OCI-LY3 (cell line): ENCODE results near the gene DNAJC15.

Experiments used
- H2AFZ ChIP-seq: fragments of 200-600, 300-600 bp; shearing (Covaris generic); 2 replicates; pipeline ENCODE4 v1.6.0; 2014; ENCODE audit warnings: antibody characterized with exemption, low read depth, low read length
- H3K27ac ChIP-seq: fragments of 200-600, 300-600 bp; sonication (generic); 2 replicates; pipeline ENCODE4 v1.5.1; 2014; ENCODE audit warnings: mild to moderate bottlenecking, low read length, moderate library complexity, mixed read lengths
- H3K27me3 ChIP-seq: fragments of 200-600, 300-600 bp; sonication (generic); 2 replicates; pipeline ENCODE4 v1.6.1; 2014; ENCODE audit warnings: low read depth, low read length, mixed read lengths
- H3K36me3 ChIP-seq: fragments of 200-600, 300-600 bp; sonication (generic); replicated peaks from 2 replicates; pipeline ENCODE3; 2014; ENCODE audit warnings: low read depth, low read length, mixed read lengths
- H3K4me1 ChIP-seq: fragments of 300-600, 200-600 bp; sonication (generic); 2 replicates; pipeline ENCODE4 v1.6.1; 2014; ENCODE audit warnings: low read length, mixed read lengths
- H3K4me2 ChIP-seq: fragments of 200-600, 300-600 bp; sonication (generic); 2 replicates; pipeline ENCODE4 v1.6.1; 2014; ENCODE audit warnings: low read length, mixed read lengths
- H3K4me3 ChIP-seq: fragments of 300-600, 200-600 bp; sonication (generic); 2 replicates; pipeline ENCODE4 v1.5.1; 2014; ENCODE audit warnings: antibody characterized with exemption, mild to moderate bottlenecking, low read length, moderate library complexity
- H3K79me2 ChIP-seq: fragments of 300-600, 200-600 bp; shearing (Covaris generic); 2 replicates; pipeline ENCODE4 v1.6.1; 2014; ENCODE audit warnings: mild to moderate bottlenecking, low read length, mixed read lengths
- H3K9ac ChIP-seq: fragments of 300-600, 200-600 bp; shearing (Covaris generic); 2 replicates; pipeline ENCODE4 v1.6.0; 2014; ENCODE audit warnings: mild to moderate bottlenecking, low read length, moderate library complexity
- H3K9me3 ChIP-seq: fragments of 200-600, 300-600 bp; shearing (Covaris generic); 2 replicates; pipeline ENCODE4 v1.6.1; 2014; ENCODE audit warnings: low read length, mixed read lengths; ENCODE audit not compliant: insufficient read depth
- H4K20me1 ChIP-seq: fragments of 200-600, 300-600 bp; sonication (generic); 2 replicates; pipeline ENCODE4 v1.6.1; 2016; ENCODE audit warnings: low read length, mixed read lengths; ENCODE audit not compliant: insufficient read depth
- CTCF ChIP-seq: fragments of 200-600, 300-600 bp; sonication (generic); IDR thresholded peaks from 2 replicates; pipeline ENCODE4 v1.5.1; 2014; ENCODE audit warnings: antibody characterized with exemption, low read length, low read depth
- EZH2phosphoT487 ChIP-seq: fragments of 200-600 bp; shearing (Covaris generic); IDR thresholded peaks from 2 replicates; pipeline ENCODE4 v1.6.1; 2018; ENCODE audit warnings: antibody characterized with exemption, mixed run types, low read depth

The DNAJC15 gene

GRCh38 chr13:43023289-43023963 is at the start of gene DNAJC15:
Gene DNAJC15, plus strand, starts transcription at chr13:43023586. Its CDS starts 41 bp downstream, at chr13:43023627.
- Histone ChIP-seq H3K4me1 (peaks cover 28% of the 10 kb centered on the region), H3K4me3 (peak within 1 kb of the TSS; percentile 87), H3K9me3 (no peaks in the 10 kb centered on the region), H3K27me3 (no peaks in the 10 kb centered on the region), H3K36me3 (peaks cover 16% of the 10 kb centered on the region), H3K9ac (peak within 1 kb of the TSS; percentile 86), H3K27ac (peak within 1 kb of the TSS; percentile 70), H3K4me2 (peak within 1 kb of the TSS; percentile 76), H2AFZ (peak within 1 kb of the TSS; percentile 76), H3K79me2 (peaks cover 49% of the 10 kb centered on the region), H4K20me1 (peaks cover 16% of the 10 kb centered on the region)
- TF ChIP-seq EZH2phosphoT487 (no peak), CTCF (peak; percentile 33; the same call in 1 of the 2 replicates)

GRCh38 chr13:42976066-42976465 is 47.3 kb upstream of the DNAJC15 start:
- H3K4me1 ChIP-seq = peaks cover 25% of the 10 kb centered on the region
- H3K9me3 ChIP-seq = peaks cover 6% of the 10 kb centered on the region

GRCh38 chr13:42977219-42977659 is 46.1 kb upstream of the DNAJC15 start:
- no peaks in the 10 kb centered on the region for H3K27me3 ChIP-seq
- TF ChIP-seq CTCF = no peak
- TF ChIP-seq EZH2phosphoT487 = no peak
- peak overlapping the region; percentile 34 for H3K27ac ChIP-seq
- no peak overlapping the region for H3K9ac ChIP-seq
- no peak overlapping the region for H3K4me3 ChIP-seq
- H2AFZ ChIP-seq = no peak overlapping the region
- H4K20me1 ChIP-seq = no peaks in the 10 kb centered on the region
- peaks cover 9% of the 10 kb centered on the region for H3K36me3 ChIP-seq
- H3K9me3 ChIP-seq = peaks cover 6% of the 10 kb centered on the region
- peaks cover 16% of the 10 kb centered on the region for H3K4me1 ChIP-seq
- H3K79me2 ChIP-seq = no peaks in the 10 kb centered on the region
- no peak overlapping the region; the same call in 1 of the 2 replicates for H3K4me2 ChIP-seq

More at GRCh38 chr13:42976066-42976465, 47.3 kb upstream of the DNAJC15 start:
- Histone ChIP-seq H3K9ac (no peak overlapping the region), H3K79me2 (no peaks in the 10 kb centered on the region), H3K4me3 (no peak overlapping the region), H3K27me3 (no peaks in the 10 kb centered on the region), H3K27ac (no peak overlapping the region), H2AFZ (no peak overlapping the region), H4K20me1 (no peaks in the 10 kb centered on the region), H3K4me2 (no peak overlapping the region), H3K36me3 (peaks cover 9% of the 10 kb centered on the region)
- TF ChIP-seq CTCF (no peak), EZH2phosphoT487 (no peak)

GRCh38 chr13:42981317-42981716 is 42.1 kb upstream of the DNAJC15 start:
- Histone ChIP-seq H3K4me1 (peaks cover 48% of the 10 kb centered on the region), H4K20me1 (no peaks in the 10 kb centered on the region), H3K27ac (no peak overlapping the region), H2AFZ (no peak overlapping the region), H3K9me3 (peaks cover 6% of the 10 kb centered on the region), H3K27me3 (no peaks in the 10 kb centered on the region), H3K79me2 (no peaks in the 10 kb centered on the region), H3K9ac (no peak overlapping the region), H3K36me3 (peaks cover 9% of the 10 kb centered on the region), H3K4me2 (no peak overlapping the region), H3K4me3 (no peak overlapping the region)
- TF ChIP-seq CTCF (no peak), EZH2phosphoT487 (no peak)
